ENCODE data around the gene GOLGA8B. TPM values are rescaled to one million over a fixed set of nuclear protein-coding genes. Genes with fewer than 3 reads are reported as not detected.
"Not testable (repeated sequence)": the region's sequence is repeated elsewhere in the genome, so short reads cannot be mapped to it uniquely, and the experiment has no call there.

The GOLGA8B gene
- polyA plus RNA-seq, 3 donors, result 66.7 to 197 (median 177) TPM

- not testable (repeated sequence) for DNase-seq
These were observed 13.6 kb downstream of the GOLGA8B start for GRCh38 chr15:34569670-34570396.

- not testable (repeated sequence) for DNase-seq
These were observed 16.3 kb downstream of the GOLGA8B start for GRCh38 chr15:34567174-34567573.

GRCh38 chr15:34564711-34565110 lies 18.7 kb downstream of the GOLGA8B start:
- not testable (repeated sequence) for DNase-seq

- not testable (repeated sequence) for DNase-seq
These were observed 22.6 kb downstream of the GOLGA8B start for GRCh38 chr15:34560814-34561213.

GRCh38 chr15:34559764-34560163 lies 23.7 kb downstream of the GOLGA8B start:
- not testable (repeated sequence) for DNase-seq

GRCh38 chr15:34555162-34555561 lies 28.3 kb downstream of the GOLGA8B start:
- not testable (repeated sequence) for DNase-seq

- DNase-seq, result not testable (repeated sequence)
These were observed 28.7 kb downstream of the GOLGA8B start for GRCh38 chr15:34554716-34555115.

- not testable (repeated sequence) for DNase-seq
These were observed 29.3 kb downstream of the GOLGA8B start for GRCh38 chr15:34554126-34554525.

- not testable (repeated sequence) for DNase-seq
These were observed 33.3 kb downstream of the GOLGA8B start for GRCh38 chr15:34550129-34550528.

- not testable (repeated sequence) for DNase-seq
These were observed 34.1 kb downstream of the GOLGA8B start for GRCh38 chr15:34549381-34549809.

- not testable (repeated sequence) for DNase-seq
These were observed 39.4 kb downstream of the GOLGA8B start for GRCh38 chr15:34543860-34544649.

GRCh38 chr15:34535857-34536256 lies 47.6 kb downstream of the GOLGA8B start:
- not testable (repeated sequence) for DNase-seq

Other genes starting within 250 kb of the GOLGA8B start
- 10 to 100 TPM; 18.3 to 30.6 (median 27.6) TPM for gene SLC12A6, start 245.9 kb downstream of the GOLGA8B start, polyA plus RNA-seq (ENCODE audit: insufficient read length in 3 of 3)
- 100 to 1,000 TPM; 127 to 166 (median 138) TPM for gene NOP10, start 240.5 kb downstream of the GOLGA8B start, polyA plus RNA-seq (ENCODE audit: insufficient read length in 3 of 3)
- under 1 TPM in 2 of 3 donors, not detected in 1; 0.03 to 0.08 TPM for gene NUTM1, start 240.3 kb downstream of the GOLGA8B start, polyA plus RNA-seq (ENCODE audit: insufficient read length in 3 of 3)
- 10 to 100 TPM; 40.3 to 51.9 (median 46.2) TPM for gene LPCAT4, start 216.5 kb downstream of the GOLGA8B start, polyA plus RNA-seq (ENCODE audit: insufficient read length in 3 of 3)
- 100 to 1,000 TPM in 2 of 3 donors, 10 to 100 TPM in 1; 65.0 to 143 (median 126) TPM for gene GOLGA8A, start 145.8 kb downstream of the GOLGA8B start, polyA plus RNA-seq (ENCODE audit: insufficient read length in 3 of 3)
- gene GJD2, start 171.3 kb upstream of the GOLGA8B start, polyA plus RNA-seq (ENCODE audit: insufficient read length in 3 of 3), result not detected
- 10 to 100 TPM in 1 of 3 donors, 1 to 10 TPM in 1, under 1 TPM in 1; 0.87 to 28.7 (median 1.1) TPM for gene ACTC1, start 211.9 kb upstream of the GOLGA8B start, polyA plus RNA-seq (ENCODE audit: insufficient read length in 3 of 3)

Data from renal pelvis (tissue), 4 donors.